Activated CD8-positive, alpha-beta memory T cell treated with anti-CD3 and anti-CD28 coated beads, Interleukin-2, amount 50 U/mL, for 1 hour (primary cell): ENCODE results near the gene ATG16L1.
A peak's percentile ranks its signal among the peaks of the same experiment; 100 is the strongest.
"Not testable (repeated sequence)": the region's sequence is repeated elsewhere in the genome, so short reads cannot be mapped to it uniquely, and the experiment has no call there.

Experiments
- DNase-seq: peaks from one replicate; pipeline ENCODE4 v3.0.0-alpha.2; 2020; ENCODE audit errors: extremely low read depth

Gene ATG16L1

DNA sequence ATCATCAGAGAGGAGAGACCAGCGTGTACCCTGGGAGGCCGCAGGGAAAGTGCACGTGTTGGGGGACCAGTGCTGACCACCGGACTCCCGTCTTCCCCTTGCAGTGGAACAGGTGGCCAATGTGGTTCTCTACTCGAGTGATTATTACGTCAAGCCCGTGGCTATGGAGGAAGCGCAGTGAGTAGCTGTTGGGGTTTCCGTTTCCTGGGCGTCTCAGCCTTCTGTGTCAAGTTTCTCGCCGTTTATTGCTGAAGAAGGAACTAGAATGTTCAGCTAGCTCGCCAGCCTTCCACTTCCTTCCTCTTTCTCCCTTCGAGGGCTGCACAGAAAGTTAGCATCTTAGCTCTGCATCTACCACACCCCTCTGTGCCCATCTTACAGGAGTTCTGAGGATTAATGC, 80.1 kb downstream of the ATG16L1 start:
- DNase-seq = peak; percentile 76

DNA sequence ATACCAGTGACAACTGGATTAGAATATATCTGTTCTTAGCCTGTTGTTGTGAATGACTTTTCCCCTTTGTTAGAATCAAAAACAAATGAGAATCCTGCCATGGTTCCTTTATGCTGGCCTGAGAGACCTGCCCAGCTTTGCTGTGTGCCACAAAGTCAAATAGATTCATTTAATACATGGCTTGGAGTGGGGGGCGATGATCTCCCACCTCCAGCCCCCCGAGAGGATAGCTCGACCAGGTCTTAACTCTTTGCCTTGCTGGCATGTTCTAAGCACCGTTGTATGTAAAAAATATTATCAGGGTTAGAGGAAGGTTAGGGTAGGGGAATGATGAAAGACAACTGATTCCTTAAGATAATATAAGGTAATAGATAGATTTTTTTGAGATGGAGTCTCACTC, 80.7 kb downstream of the ATG16L1 start:
- no peak for DNase-seq

GRCh38 chr2:233334915-233335314, 83.4 kb downstream of the ATG16L1 start:
- no peak for DNase-seq

GRCh38 chr2:233336091-233336490, 84.6 kb downstream of the ATG16L1 start:
- not testable (repeated sequence) for DNase-seq

GRCh38 chr2:233336541-233336940, 85.1 kb downstream of the ATG16L1 start:
- no peak for DNase-seq

GRCh38 chr2:233338046-233338445, 86.6 kb downstream of the ATG16L1 start:
- no peak for DNase-seq

- no peak for DNase-seq
Measured at GRCh38 chr2:233338812-233339368, 87.4 kb downstream of the ATG16L1 start.

DNA sequence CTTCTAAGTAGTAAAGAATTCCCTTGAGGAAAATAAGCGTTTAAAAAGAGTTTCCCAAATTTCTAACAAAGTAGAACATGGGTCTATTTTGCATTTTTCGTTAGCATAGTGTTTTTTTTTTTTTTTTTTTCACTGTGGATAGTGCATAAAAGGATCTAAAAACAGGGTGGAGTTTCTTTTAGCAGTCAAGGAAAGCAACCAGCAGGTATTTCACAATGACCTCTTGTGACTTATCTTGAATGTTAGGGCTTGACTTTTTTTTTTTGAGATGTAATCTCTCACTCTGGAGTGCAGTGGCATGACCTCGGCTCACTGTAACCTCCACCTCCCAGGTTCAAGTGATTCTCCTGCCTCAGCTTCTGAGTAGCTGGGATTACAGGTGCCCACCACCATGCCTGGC, 88.0 kb downstream of the ATG16L1 start:
- no peak for DNase-seq

DNA sequence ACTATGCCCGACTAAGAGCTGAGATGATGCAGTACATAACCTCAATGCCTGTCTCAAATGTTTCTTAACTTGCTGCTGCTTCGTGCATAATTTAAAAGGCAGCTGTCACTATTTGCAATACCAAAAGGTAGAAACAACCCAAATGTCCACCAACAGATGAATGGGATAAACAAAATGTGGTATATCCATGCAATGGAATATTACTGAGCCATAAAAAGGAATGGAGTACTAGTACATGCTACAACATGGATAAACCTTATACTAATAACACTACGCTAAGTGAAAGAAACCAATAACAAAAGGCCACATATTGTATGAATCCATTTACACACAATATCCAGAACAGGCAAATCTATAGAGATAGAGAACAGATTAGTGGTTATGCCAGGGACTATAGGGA, 89.8 kb downstream of the ATG16L1 start:
- DNase-seq = no peak

DNA sequence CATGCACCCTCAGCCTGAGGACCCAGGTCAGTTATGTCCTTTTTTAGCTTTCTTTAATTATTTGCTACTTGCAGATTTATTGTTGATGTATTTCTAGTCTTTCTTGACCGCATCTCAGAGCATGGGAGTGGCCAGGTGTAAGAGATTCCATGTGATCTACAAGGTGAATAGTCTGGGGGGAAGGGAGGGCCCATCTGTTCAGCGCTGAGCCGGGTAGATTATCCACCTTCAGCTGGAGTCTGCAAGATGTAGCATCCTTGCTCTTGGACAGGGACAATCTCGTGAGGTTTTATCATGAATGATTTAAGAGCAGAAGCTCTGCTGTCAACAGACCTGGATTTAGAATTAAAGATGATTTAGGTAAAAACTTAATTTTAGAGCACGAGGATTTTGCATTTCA, 90.8 kb downstream of the ATG16L1 start:
- no peak for DNase-seq

- no peak for DNase-seq
Measured at GRCh38 chr2:233343171-233343705, 91.8 kb downstream of the ATG16L1 start.
